Measurements from ENCODE around the gene FTCD. TPM values are rescaled to one million over a fixed set of nuclear protein-coding genes. Genes with fewer than 3 reads are reported as not detected.

FTCD gene
- total RNA-seq, 1 experiment from 2014 or later, result 5.9 TPM

DNA sequence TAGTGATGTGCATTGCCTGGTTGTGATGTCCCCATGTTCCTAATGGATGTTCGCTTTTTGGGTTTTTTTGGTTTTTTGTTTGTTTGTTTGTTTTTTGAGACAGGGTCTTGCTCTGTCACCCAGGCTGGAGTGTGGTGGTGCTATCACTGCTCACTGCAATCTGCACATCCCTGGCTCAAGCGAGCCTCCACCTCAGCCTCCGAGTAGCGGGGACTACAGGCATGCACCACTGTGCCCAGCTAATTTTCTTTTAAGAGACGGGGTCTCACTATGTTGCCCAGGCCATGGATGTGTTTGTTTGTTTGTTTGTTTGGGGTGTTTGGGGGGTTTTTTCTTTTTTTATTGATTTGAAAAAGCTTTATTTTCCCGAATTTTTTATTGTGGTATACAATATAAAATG is 55.4 kb downstream of the FTCD start:
- POLR2A ChIA-PET (ENCODE audit: unreplicated experiment), result no interaction called here
- H4K20me1 ChIP-seq (ENCODE audit: insufficient read depth), result no peaks in the 10 kb centered on the region

DNA sequence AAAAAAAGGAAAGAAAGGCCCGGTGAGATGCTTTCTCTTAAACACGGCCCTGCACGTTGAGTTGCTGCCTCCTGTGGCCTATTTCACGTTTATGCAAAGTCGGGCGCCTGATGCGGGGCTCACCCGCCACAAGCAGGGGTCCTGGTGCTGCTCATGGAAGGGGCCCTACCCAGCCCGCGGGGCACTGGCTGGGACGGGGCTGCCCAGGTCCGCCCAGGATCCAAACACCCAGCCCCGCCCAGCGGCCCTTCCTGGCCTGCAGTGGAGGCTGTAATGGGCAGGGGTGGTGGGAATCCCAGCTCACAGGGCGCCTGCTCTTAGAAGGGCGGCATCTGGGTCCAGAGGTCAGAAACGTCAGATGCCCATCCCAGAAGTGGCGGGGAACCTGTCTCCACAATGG is 55.9 kb downstream of the FTCD start:
- CTCF ChIA-PET, result no interaction called here
- DNase-seq, result no peak
- Histone ChIP-seq H3K9me3 (ENCODE audit: insufficient read depth, low read depth) (peaks cover 5% of the 10 kb centered on the region), H3K9me2 (ENCODE audit: insufficient read depth) (no peaks in the 10 kb centered on the region), H4K20me1 (ENCODE audit: insufficient read depth) (no peaks in the 10 kb centered on the region), H3K4me1 (replicated peaks; ENCODE audit: insufficient read depth) (no peaks in the 10 kb centered on the region; the same call in 1 of the 2 replicates), H3K27ac (no peak overlapping the region), H3K79me2 (ENCODE audit: low read depth) (peaks cover 20% of the 10 kb centered on the region; the same call in 1 of the 2 replicates), H2AFZ (no peak overlapping the region), H3K4me2 (peak overlapping the region; percentile 46), H3K27me3 (ENCODE audit: insufficient read depth, low read depth) (no peaks in the 10 kb centered on the region), H3K36me3 (ENCODE audit: low read depth) (no peaks in the 10 kb centered on the region), H3K4me3 (no peak overlapping the region; the same call in 1 of the 2 replicates), H3F3A (ENCODE audit: insufficient read depth, low read depth) (no peaks in the 10 kb centered on the region)
- intact Hi-C loops (cut with micrococcal nuclease; ENCODE audit: unreplicated experiment), result loop anchor here (5.0 kb wide), 1 partner anchor 127 kb away; no protein-coding TSS in a partner anchor
- TSS peak; percentile 31 for BruUV-seq (replicated peaks)
- TF ChIP-seq, protein P1, sequence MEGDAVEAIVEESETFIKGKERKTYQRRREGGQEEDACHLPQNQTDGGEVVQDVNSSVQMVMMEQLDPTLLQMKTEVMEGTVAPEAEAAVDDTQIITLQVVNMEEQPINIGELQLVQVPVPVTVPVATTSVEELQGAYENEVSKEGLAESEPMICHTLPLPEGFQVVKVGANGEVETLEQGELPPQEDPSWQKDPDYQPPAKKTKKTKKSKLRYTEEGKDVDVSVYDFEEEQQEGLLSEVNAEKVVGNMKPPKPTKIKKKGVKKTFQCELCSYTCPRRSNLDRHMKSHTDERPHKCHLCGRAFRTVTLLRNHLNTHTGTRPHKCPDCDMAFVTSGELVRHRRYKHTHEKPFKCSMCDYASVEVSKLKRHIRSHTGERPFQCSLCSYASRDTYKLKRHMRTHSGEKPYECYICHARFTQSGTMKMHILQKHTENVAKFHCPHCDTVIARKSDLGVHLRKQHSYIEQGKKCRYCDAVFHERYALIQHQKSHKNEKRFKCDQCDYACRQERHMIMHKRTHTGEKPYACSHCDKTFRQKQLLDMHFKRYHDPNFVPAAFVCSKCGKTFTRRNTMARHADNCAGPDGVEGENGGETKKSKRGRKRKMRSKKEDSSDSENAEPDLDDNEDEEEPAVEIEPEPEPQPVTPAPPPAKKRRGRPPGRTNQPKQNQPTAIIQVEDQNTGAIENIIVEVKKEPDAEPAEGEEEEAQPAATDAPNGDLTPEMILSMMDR (conservative IDR thresholded peaks at IDR 0.05), result no peak
- TF ChIP-seq EZH2 (IDR thresholded peaks at IDR 0.05; ENCODE audit: low read depth), result no peak
- POLR2A ChIA-PET (ENCODE audit: unreplicated experiment), result no interaction called here

More for the DNA sequence above, 55.4 kb downstream of the FTCD start:
- Histone ChIP-seq H2AFZ (no peak overlapping the region), H3K27me3 (ENCODE audit: insufficient read depth, low read depth) (no peaks in the 10 kb centered on the region), H3K79me2 (ENCODE audit: low read depth) (peaks cover 20% of the 10 kb centered on the region; the same call in 1 of the 2 replicates), H3K4me2 (no peak overlapping the region; the same call in 1 of the 2 replicates), H3K4me1 (replicated peaks; ENCODE audit: insufficient read depth) (no peaks in the 10 kb centered on the region; the same call in 1 of the 2 replicates), H3K4me3 (no peak overlapping the region), H3K36me3 (ENCODE audit: low read depth) (no peaks in the 10 kb centered on the region), H3F3A (ENCODE audit: insufficient read depth, low read depth) (no peaks in the 10 kb centered on the region), H3K27ac (no peak overlapping the region), H3K9me2 (ENCODE audit: insufficient read depth) (no peaks in the 10 kb centered on the region), H3K9me3 (ENCODE audit: insufficient read depth, low read depth) (peaks cover 5% of the 10 kb centered on the region)
- CTCF ChIA-PET, result no interaction called here
- BruUV-seq (replicated peaks), result no TSS peak
- TF ChIP-seq, protein P1 (conservative IDR thresholded peaks at IDR 0.05), result no peak
- no peak for TF ChIP-seq EZH2 (IDR thresholded peaks at IDR 0.05; ENCODE audit: low read depth)
- intact Hi-C loops (cut with micrococcal nuclease; ENCODE audit: unreplicated experiment), result no loop called here
- DNase-seq, result no peak

DNA sequence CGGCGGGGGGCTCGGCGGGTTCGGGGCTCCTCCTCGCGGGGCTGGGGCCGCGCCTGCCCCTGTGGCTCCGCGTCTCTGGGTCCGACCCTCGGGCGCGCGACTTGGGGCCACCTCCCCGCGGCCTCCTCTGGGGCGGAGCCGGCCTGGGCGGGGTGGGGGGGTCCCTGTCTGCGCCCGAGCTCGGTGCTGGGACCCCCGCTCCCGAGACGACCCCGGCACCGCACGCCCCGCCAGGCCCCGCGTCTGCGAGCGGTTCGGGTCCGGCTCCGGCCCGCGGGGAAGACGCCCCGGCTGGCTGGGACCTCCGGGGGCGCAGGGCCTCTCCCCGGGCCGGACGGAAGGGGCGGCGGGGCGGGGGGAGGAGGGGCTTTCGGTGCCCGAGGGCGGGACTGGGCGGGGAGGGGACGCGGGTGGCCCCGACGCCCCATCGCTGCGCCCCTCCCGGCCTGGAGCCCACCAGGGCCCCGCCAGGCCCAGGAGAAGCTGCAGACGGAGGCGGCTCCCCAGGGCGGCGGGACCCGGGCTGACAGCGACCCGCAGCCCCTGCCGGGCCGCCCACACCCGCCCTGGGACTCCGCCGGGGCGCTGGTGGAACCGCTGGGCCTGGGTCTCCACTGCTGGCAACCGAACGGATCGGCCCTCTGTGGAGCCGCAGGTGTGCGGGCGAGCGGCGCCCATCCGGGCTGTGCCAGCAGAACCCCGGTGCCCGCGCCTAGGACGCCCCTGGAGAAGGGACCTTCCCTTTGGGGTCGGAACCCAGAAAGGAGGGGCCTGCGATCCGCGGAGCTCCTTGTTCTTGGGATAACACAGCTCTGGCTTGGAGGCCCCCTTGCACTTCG is 56.9 kb downstream of the FTCD start:
- no peak overlapping the region for H2AFZ ChIP-seq
- no TSS peak for BruUV-seq (replicated peaks)
- H3K79me2 ChIP-seq (ENCODE audit: low read depth), result peaks cover 15% of the 10 kb centered on the region; the same call in 1 of the 2 replicates
- H3K4me1 ChIP-seq (replicated peaks; ENCODE audit: insufficient read depth), result no peaks in the 10 kb centered on the region; the same call in 1 of the 2 replicates
- no peak overlapping the region for H3K27ac ChIP-seq
- no peaks in the 10 kb centered on the region for H3F3A ChIP-seq (ENCODE audit: insufficient read depth, low read depth)
- H3K4me3 ChIP-seq, result peak overlapping the region; percentile 56; the same call in 1 of the 2 replicates
- H3K27me3 ChIP-seq (ENCODE audit: insufficient read depth, low read depth), result no peaks in the 10 kb centered on the region
- H4K20me1 ChIP-seq (ENCODE audit: insufficient read depth), result no peaks in the 10 kb centered on the region
- H3K4me2 ChIP-seq, result peak overlapping the region; percentile 58
- peaks cover 5% of the 10 kb centered on the region for H3K9me3 ChIP-seq (ENCODE audit: insufficient read depth, low read depth)
- no peaks in the 10 kb centered on the region for H3K36me3 ChIP-seq (ENCODE audit: low read depth)
- no peak for DNase-seq
- intact Hi-C loops (cut with micrococcal nuclease; ENCODE audit: unreplicated experiment), result loop anchor here (5.0 kb wide), 1 partner anchor 126 kb away; no protein-coding TSS in a partner anchor
- ChIA-PET CTCF (no interaction called here), POLR2A (ENCODE audit: unreplicated experiment) (no interaction called here)
- H3K9me2 ChIP-seq (ENCODE audit: insufficient read depth), result no peaks in the 10 kb centered on the region
- TF ChIP-seq, protein P1 (conservative IDR thresholded peaks at IDR 0.05), result no peak
- TF ChIP-seq EZH2 (IDR thresholded peaks at IDR 0.05; ENCODE audit: low read depth), result no peak
